ENCODE results near the gene SLC38A7. TPM values are rescaled to one million over a fixed set of nuclear protein-coding genes. Genes with fewer than 3 reads are reported as not detected.

The SLC38A7 gene
- total and polyA plus RNA-seq, 7 donors, result 4.3 to 12.6 (median 8.6) TPM

- intact Hi-C loops (cut with DNase I), result loop anchor here in 1 of 2 donors (2.0 to 10.0 kb wide), 2 partner anchors 48 to 218 kb away; partner anchors contain the start of genes SETD6 and SLC38A7
- H3K4me3 ChIP-seq, result peak overlapping the region; percentile 93
- WGBS, 3 donors, result 19 to 40% (median 21%) methylated on average over 9 of the region's 9 CpGs
- H3K9me3 ChIP-seq, result no peaks in the 10 kb centered on the region
- TF ChIP-seq CTCF (IDR thresholded peaks at IDR 0.05), result no peak
- H3K27me3 ChIP-seq (ENCODE audit: insufficient read depth in 3 of 3, low read length in 2 of 3), result no peaks in the 10 kb centered on the region
- ATAC-seq (no peak), DNase-seq (no peak)
- H3K36me3 ChIP-seq (ENCODE audit: insufficient read depth in 1 of 2, low read depth in 1 of 2), result peaks cover 0 to 2% of the 10 kb centered on the region in 2 donors
- H3K4me1 ChIP-seq, result peaks cover 47% of the 10 kb centered on the region
- H3K27ac ChIP-seq, result peak overlapping the region; percentile 85
Observed at GRCh38 chr16:58732545-58733247, 48.1 kb upstream of the SLC38A7 start.

- Histone ChIP-seq H3K4me3 (no peak overlapping the region), H3K27me3 (ENCODE audit: insufficient read depth in 3 of 3, low read length in 2 of 3) (no peaks in the 10 kb centered on the region), H3K27ac (peak overlapping the region; percentile 74), H3K4me1 (peaks cover 49% of the 10 kb centered on the region), H3K36me3 (ENCODE audit: insufficient read depth in 1 of 2, low read depth in 1 of 2) (peaks cover 0 to 2% of the 10 kb centered on the region in 2 donors), H3K9me3 (no peaks in the 10 kb centered on the region)
- no peak for DNase-seq
- 74 to 86% (median 78%) methylated on average over 11 of the region's 11 CpGs for WGBS, 3 donors
- ATAC-seq, result no peak
- no peak for TF ChIP-seq CTCF (IDR thresholded peaks at IDR 0.05)
- intact Hi-C loops (cut with DNase I), result loop anchor here in 1 of 2 donors (10.0 kb wide), 1 partner anchor 216 kb away; the partner anchor contains the start of gene SETD6
Observed at GRCh38 chr16:58730724-58731370, 46.3 kb upstream of the SLC38A7 start.

GRCh38 chr16:58727796-58728568, 43.4 kb upstream of the SLC38A7 start:
- intact Hi-C loops (cut with DNase I), result no loop called here
- peak; percentile 41 to 81 (median 70) for ATAC-seq
- H3K36me3 ChIP-seq (ENCODE audit: insufficient read depth in 1 of 2, low read depth in 1 of 2), result peaks cover 2 to 3% of the 10 kb centered on the region in 2 donors
- peaks cover 41% of the 10 kb centered on the region for H3K4me1 ChIP-seq
- peak overlapping the region; percentile 74 for H3K27ac ChIP-seq
- H3K9me3 ChIP-seq, result no peaks in the 10 kb centered on the region
- 61 to 86% (median 68%) methylated on average over 9 of the region's 9 CpGs for WGBS, 3 donors
- H3K4me3 ChIP-seq, result peak overlapping the region; percentile 26
- no peaks in the 10 kb centered on the region for H3K27me3 ChIP-seq (ENCODE audit: insufficient read depth in 3 of 3, low read length in 2 of 3)
- no peak for TF ChIP-seq CTCF (IDR thresholded peaks at IDR 0.05)
- no peak for DNase-seq

GRCh38 chr16:58727028-58727781, 42.6 kb upstream of the SLC38A7 start:
- WGBS, 3 donors, result 76 to 81% (median 76%) methylated on average over 9 of the region's 9 CpGs
- DNase-seq (no peak), ATAC-seq (peak in 2 of 4 donors; percentile 6 to 22)
- intact Hi-C loops (cut with DNase I), result no loop called here
- TF ChIP-seq CTCF (IDR thresholded peaks at IDR 0.05), result no peak
- H3K4me3 ChIP-seq, result no peak overlapping the region
- peaks cover 5 to 11% of the 10 kb centered on the region in 2 donors for H3K36me3 ChIP-seq (ENCODE audit: insufficient read depth in 1 of 2, low read depth in 1 of 2)
- no peaks in the 10 kb centered on the region for H3K27me3 ChIP-seq (ENCODE audit: insufficient read depth in 3 of 3, low read length in 2 of 3)
- no peaks in the 10 kb centered on the region for H3K9me3 ChIP-seq
- H3K27ac ChIP-seq, result peak overlapping the region; percentile 74
- peaks cover 33% of the 10 kb centered on the region for H3K4me1 ChIP-seq
